Astrocyte (in vitro differentiated cells and primary cell): ENCODE measurements around the gene VAMP1. TPM values are rescaled to one million over a fixed set of nuclear protein-coding genes. Genes with fewer than 3 reads are reported as not detected.
"Not testable (repeated sequence)": the region's sequence is repeated elsewhere in the genome, so short reads cannot be mapped to it uniquely, and the experiment has no call there.

Experiments used
- DNase-seq: peaks from one replicate; pipeline ENCODE4 v3.0.0-alpha.2; 2010; ENCODE audit warnings: low read depth
- FAIRE-seq: peaks from 2 replicates; lab custom pipeline; 2011; peaks lifted over from hg19 to GRCh38; lab: Jason Lieb, UNC
- H2AFZ ChIP-seq: 2 replicates; pipeline ENCODE4 v1.6.0; 2012; ENCODE audit warnings: low read depth, low read length, inconsistent platforms
- H3K27ac ChIP-seq: 2 replicates; pipeline ENCODE4 v1.5.1; 2011; ENCODE audit warnings: low read depth, low read length, inconsistent platforms
- H3K27me3 ChIP-seq: 2 replicates; pipeline ENCODE4 v1.6.0; 2011; ENCODE audit warnings: low read length, inconsistent platforms; ENCODE audit not compliant: insufficient read depth
- H3K36me3 ChIP-seq: 2 replicates; pipeline ENCODE4 v1.5.1; 2011; ENCODE audit warnings: low read length, inconsistent platforms; ENCODE audit not compliant: insufficient read depth
- H3K4me1 ChIP-seq: 2 replicates; pipeline ENCODE4 v1.5.1; 2011; ENCODE audit warnings: low read length, inconsistent platforms; ENCODE audit not compliant: insufficient read depth
- H3K4me2 ChIP-seq: 2 replicates; pipeline ENCODE4 v1.6.0; 2012; ENCODE audit warnings: low read length, inconsistent platforms
- H3K4me3 ChIP-seq: 2 replicates; pipeline ENCODE4 v1.5.1; 2011; ENCODE audit warnings: low read depth, mild to moderate bottlenecking, low read length, inconsistent platforms; ENCODE audit not compliant: insufficient read depth
- H3K79me2 ChIP-seq: 2 replicates; pipeline ENCODE4 v1.6.0; 2012; ENCODE audit warnings: mild to moderate bottlenecking, low read length, inconsistent platforms; ENCODE audit not compliant: insufficient read depth
- H3K9ac ChIP-seq: 2 replicates; pipeline ENCODE4 v1.6.0; 2012; ENCODE audit warnings: mild to moderate bottlenecking, low read length, inconsistent platforms
- H3K9me3 ChIP-seq: 2 replicates; pipeline ENCODE4 v1.5.1; 2012; ENCODE audit warnings: low read depth, mild to moderate bottlenecking, low read length, inconsistent platforms; ENCODE audit not compliant: insufficient read depth
- H4K20me1 ChIP-seq: 2 replicates; pipeline ENCODE4 v1.6.0; 2012; ENCODE audit warnings: low read length, inconsistent platforms; ENCODE audit not compliant: insufficient read depth
- H3K27ac Mint-ChIP-seq: one replicate; pipeline ENCODE4 v1.8.0; 2021; ENCODE audit warnings: mild to moderate bottlenecking, mixed read lengths; ENCODE audit not compliant: unreplicated experiment
- H3K27me3 Mint-ChIP-seq: one replicate; pipeline ENCODE4 v1.8.0; 2021; ENCODE audit warnings: low read depth, mixed read lengths; ENCODE audit not compliant: unreplicated experiment
- H3K36me3 Mint-ChIP-seq: one replicate; pipeline ENCODE4 v1.8.0; 2021; ENCODE audit warnings: low read depth, mixed read lengths; ENCODE audit not compliant: unreplicated experiment
- H3K4me1 Mint-ChIP-seq: one replicate; pipeline ENCODE4 v1.8.0; 2021; ENCODE audit warnings: low read depth, mixed read lengths; ENCODE audit not compliant: unreplicated experiment
- H3K4me3 Mint-ChIP-seq: one replicate; pipeline ENCODE4 v1.8.0; 2021; ENCODE audit warnings: mild to moderate bottlenecking, moderate library complexity, mixed read lengths; ENCODE audit not compliant: unreplicated experiment
- H3K9me3 Mint-ChIP-seq: one replicate; pipeline ENCODE4 v1.8.0; 2021; ENCODE audit warnings: mild to moderate bottlenecking, mixed read lengths; ENCODE audit not compliant: unreplicated experiment
- CTCF ChIP-seq: IDR thresholded peaks from 2 replicates; pipeline ENCODE4 v1.5.1; 2011; ENCODE audit warnings: low read depth, mild to moderate bottlenecking, inconsistent platforms, low read length, moderate library complexity; ENCODE audit not compliant: insufficient read depth
- EZH2 ChIP-seq: IDR thresholded peaks from 2 replicates; pipeline ENCODE4 v1.6.1; 2012; ENCODE audit warnings: mild to moderate bottlenecking, low read length, inconsistent platforms; ENCODE audit not compliant: insufficient read depth
- total RNA-seq: library from RNA; stranded (reverse); gene quantifications from 2 replicates; pipeline ENCODE4 v1.2.1, GENCODE V29; 2021

VAMP1 gene
- total RNA-seq, 1 donor from 2014 or later = 23.1 TPM

GRCh38 chr12:6507102-6507998 is 36.9 kb upstream of the VAMP1 start:
- H3K9me3 Mint-ChIP-seq = peaks cover under 1% of the 10 kb centered on the region
- Histone ChIP-seq H3K9ac (peak overlapping the region; percentile 27), H3K36me3 (peaks cover 33% of the 10 kb centered on the region), H4K20me1 (peaks cover 7% of the 10 kb centered on the region), H3K9me3 (no peaks in the 10 kb centered on the region), H3K27me3 (no peaks in the 10 kb centered on the region), H3K4me3 (no peak overlapping the region), H3K4me2 (peak overlapping the region; percentile 14), H3K27ac (peak overlapping the region; percentile 45), H3K79me2 (peaks cover 62% of the 10 kb centered on the region), H3K4me1 (peaks cover 4% of the 10 kb centered on the region), H2AFZ (peak overlapping the region; percentile 32)
- peaks cover 11% of the 10 kb centered on the region for H3K36me3 Mint-ChIP-seq
- H3K27me3 Mint-ChIP-seq = no peaks in the 10 kb centered on the region
- H3K4me3 Mint-ChIP-seq = peak overlapping the region; percentile 30
- TF ChIP-seq CTCF (no peak), EZH2 (no peak)
- peak; percentile 33 for DNase-seq
- H3K4me1 Mint-ChIP-seq = peaks cover 12% of the 10 kb centered on the region
- peak overlapping the region; percentile 94 for H3K27ac Mint-ChIP-seq
- FAIRE-seq = no peak

- FAIRE-seq = no peak
- H2AFZ ChIP-seq = no peak overlapping the region
- no peak overlapping the region for H3K4me3 Mint-ChIP-seq
Measured at GRCh38 chr12:6500466-6500865, 30.0 kb upstream of the VAMP1 start.

GRCh38 chr12:6497291-6497690 is 26.8 kb upstream of the VAMP1 start:
- H2AFZ ChIP-seq, H3K9me3 ChIP-seq, H3K27me3 ChIP-seq, H3K4me3 ChIP-seq, H3K4me3 Mint-ChIP-seq, H3K4me2 ChIP-seq, DNase-seq, H3K4me1 Mint-ChIP-seq, H3K9me3 Mint-ChIP-seq, FAIRE-seq, H3K27me3 Mint-ChIP-seq, H3K36me3 Mint-ChIP-seq, H3K27ac ChIP-seq, H4K20me1 ChIP-seq, H3K9ac ChIP-seq, H3K27ac Mint-ChIP-seq: not testable (repeated sequence)
- Histone ChIP-seq H3K4me1 (peaks cover 17% of the 10 kb centered on the region), H3K79me2 (peaks cover 74% of the 10 kb centered on the region), H3K36me3 (peaks cover 16% of the 10 kb centered on the region)

More at GRCh38 chr12:6500466-6500865, 30.0 kb upstream of the VAMP1 start:
- peaks cover 3% of the 10 kb centered on the region for H3K4me1 ChIP-seq
- H3K9ac ChIP-seq = no peak overlapping the region
- Mint-ChIP-seq H3K4me1 (peaks cover under 1% of the 10 kb centered on the region), H3K27ac (no peak overlapping the region), H3K36me3 (no peaks in the 10 kb centered on the region), H3K27me3 (no peaks in the 10 kb centered on the region), H3K9me3 (no peaks in the 10 kb centered on the region)
- H3K27ac ChIP-seq = no peak overlapping the region
- H4K20me1 ChIP-seq = no peaks in the 10 kb centered on the region
- H3K27me3 ChIP-seq = no peaks in the 10 kb centered on the region
- no peaks in the 10 kb centered on the region for H3K9me3 ChIP-seq
- H3K4me2 ChIP-seq = no peak overlapping the region
- peaks cover 25% of the 10 kb centered on the region for H3K36me3 ChIP-seq
- no peak for TF ChIP-seq EZH2
- no peak for TF ChIP-seq CTCF
- no peak overlapping the region for H3K4me3 ChIP-seq
- H3K79me2 ChIP-seq = peaks cover 74% of the 10 kb centered on the region
- no peak for DNase-seq
